Measurements from ENCODE around the gene TSPYL2.

Gene TSPYL2

GRCh38 chrX:53093177-53093655, 11.0 kb downstream of the TSPYL2 start:
- peak; percentile 83 for FAIRE-seq
- peak; percentile 48 for DNase-seq (ENCODE audit: insufficient read length)
- no peak for TF ChIP-seq TAF1 (IDR thresholded peaks at IDR 0.05; ENCODE audit: borderline replicate concordance, low read depth, low read length)
- TF ChIP-seq POLR2AphosphoS5 (IDR thresholded peaks at IDR 0.05; ENCODE audit: low read depth, low read length), result no peak
- no peak for TF ChIP-seq POLR2A (IDR thresholded peaks at IDR 0.05; ENCODE audit: low read depth, low read length)

GRCh38 chrX:53093748-53094581, 11.8 kb downstream of the TSPYL2 start, which contains the start of gene KANTR:
KANTR (plus strand) TSS chrX:53094142; CDS start chrX:53124273, 30,131 bp downstream.
- TF ChIP-seq TAF1 (IDR thresholded peaks at IDR 0.05; ENCODE audit: borderline replicate concordance, low read depth, low read length) (no peak), POLR2AphosphoS5 (IDR thresholded peaks at IDR 0.05; ENCODE audit: low read depth, low read length) (no peak), POLR2A (IDR thresholded peaks at IDR 0.05; ENCODE audit: low read depth, low read length) (no peak; the same call in 1 of the 2 replicates)
- FAIRE-seq (peak; percentile 79), DNase-seq (ENCODE audit: insufficient read length) (peak; percentile 66)

GRCh38 chrX:53094582-53094905, 12.4 kb downstream of the TSPYL2 start:
- DNase-seq (ENCODE audit: insufficient read length) (no peak), FAIRE-seq (peak; percentile 40)
- no peak for TF ChIP-seq POLR2AphosphoS5 (IDR thresholded peaks at IDR 0.05; ENCODE audit: low read depth, low read length)
- no peak for TF ChIP-seq POLR2A (IDR thresholded peaks at IDR 0.05; ENCODE audit: low read depth, low read length)
- no peak for TF ChIP-seq TAF1 (IDR thresholded peaks at IDR 0.05; ENCODE audit: borderline replicate concordance, low read depth, low read length)

GRCh38 chrX:53095796-53096195, 13.6 kb downstream of the TSPYL2 start:
- TF ChIP-seq TAF1 (IDR thresholded peaks at IDR 0.05; ENCODE audit: borderline replicate concordance, low read depth, low read length) (no peak), POLR2AphosphoS5 (IDR thresholded peaks at IDR 0.05; ENCODE audit: low read depth, low read length) (no peak), POLR2A (IDR thresholded peaks at IDR 0.05; ENCODE audit: low read depth, low read length) (no peak)
- FAIRE-seq, result no peak
- DNase-seq (ENCODE audit: insufficient read length), result no peak

- TF ChIP-seq TAF1 (IDR thresholded peaks at IDR 0.05; ENCODE audit: borderline replicate concordance, low read depth, low read length), result no peak
- TF ChIP-seq POLR2A (IDR thresholded peaks at IDR 0.05; ENCODE audit: low read depth, low read length), result no peak
- no peak for TF ChIP-seq POLR2AphosphoS5 (IDR thresholded peaks at IDR 0.05; ENCODE audit: low read depth, low read length)
- DNase-seq (ENCODE audit: insufficient read length) (no peak), FAIRE-seq (no peak)
Observed at GRCh38 chrX:53114864-53115549, 32.8 kb downstream of the TSPYL2 start.

- FAIRE-seq, result no peak
Observed at GRCh38 chrX:53115550-53115874, 33.3 kb downstream of the TSPYL2 start.

GRCh38 chrX:53116101-53116500, 33.9 kb downstream of the TSPYL2 start:
- DNase-seq (ENCODE audit: insufficient read length) (no peak), FAIRE-seq (no peak)
- TF ChIP-seq TAF1 (IDR thresholded peaks at IDR 0.05; ENCODE audit: borderline replicate concordance, low read depth, low read length), result no peak
- no peak for TF ChIP-seq POLR2AphosphoS5 (IDR thresholded peaks at IDR 0.05; ENCODE audit: low read depth, low read length)
- TF ChIP-seq POLR2A (IDR thresholded peaks at IDR 0.05; ENCODE audit: low read depth, low read length), result no peak

More at GRCh38 chrX:53115550-53115874, 33.3 kb downstream of the TSPYL2 start:
- TF ChIP-seq POLR2AphosphoS5 (IDR thresholded peaks at IDR 0.05; ENCODE audit: low read depth, low read length) (no peak), POLR2A (IDR thresholded peaks at IDR 0.05; ENCODE audit: low read depth, low read length) (no peak), TAF1 (IDR thresholded peaks at IDR 0.05; ENCODE audit: borderline replicate concordance, low read depth, low read length) (no peak)
- DNase-seq (ENCODE audit: insufficient read length), result no peak

- TF ChIP-seq POLR2A (IDR thresholded peaks at IDR 0.05; ENCODE audit: low read depth, low read length), result no peak
- TF ChIP-seq TAF1 (IDR thresholded peaks at IDR 0.05; ENCODE audit: borderline replicate concordance, low read depth, low read length), result no peak
- TF ChIP-seq POLR2AphosphoS5 (IDR thresholded peaks at IDR 0.05; ENCODE audit: low read depth, low read length), result no peak
- FAIRE-seq (no peak), DNase-seq (ENCODE audit: insufficient read length) (no peak)
Observed at GRCh38 chrX:53122013-53122412, 39.8 kb downstream of the TSPYL2 start.

- FAIRE-seq (no peak), DNase-seq (ENCODE audit: insufficient read length) (no peak)
- no peak for TF ChIP-seq TAF1 (IDR thresholded peaks at IDR 0.05; ENCODE audit: borderline replicate concordance, low read depth, low read length)
- no peak for TF ChIP-seq POLR2A (IDR thresholded peaks at IDR 0.05; ENCODE audit: low read depth, low read length)
- no peak for TF ChIP-seq POLR2AphosphoS5 (IDR thresholded peaks at IDR 0.05; ENCODE audit: low read depth, low read length)
Observed at GRCh38 chrX:53125506-53125905, 43.3 kb downstream of the TSPYL2 start.

- FAIRE-seq (no peak), DNase-seq (ENCODE audit: insufficient read length) (no peak)
- TF ChIP-seq POLR2AphosphoS5 (IDR thresholded peaks at IDR 0.05; ENCODE audit: low read depth, low read length) (no peak), POLR2A (IDR thresholded peaks at IDR 0.05; ENCODE audit: low read depth, low read length) (no peak), TAF1 (IDR thresholded peaks at IDR 0.05; ENCODE audit: borderline replicate concordance, low read depth, low read length) (no peak)
Observed at GRCh38 chrX:53126377-53126776, 44.2 kb downstream of the TSPYL2 start.

- DNase-seq (ENCODE audit: insufficient read length) (no peak), FAIRE-seq (no peak)
- TF ChIP-seq TAF1 (IDR thresholded peaks at IDR 0.05; ENCODE audit: borderline replicate concordance, low read depth, low read length) (no peak), POLR2A (IDR thresholded peaks at IDR 0.05; ENCODE audit: low read depth, low read length) (no peak), POLR2AphosphoS5 (IDR thresholded peaks at IDR 0.05; ENCODE audit: low read depth, low read length) (no peak)
Observed at GRCh38 chrX:53128097-53128749, 46.1 kb downstream of the TSPYL2 start.

Data from GM12892 (cell line).